Stimulated activated CD4-positive, alpha-beta T cell treated with anti-CD3 and anti-CD28 coated beads, Interleukin-1b, Interleukin-23, amount 100 ng/mL, for 48 hours (primary cell): Measurements from ENCODE around the gene CPNE5.

Source experiments
- DNase-seq: peaks from one replicate; pipeline ENCODE4 v3.0.0-alpha.2; 2020

Gene CPNE5

GRCh38 chr6:36757943-36758508 is 81.2 kb downstream of the CPNE5 start:
- DNase-seq = no peak

DNA sequence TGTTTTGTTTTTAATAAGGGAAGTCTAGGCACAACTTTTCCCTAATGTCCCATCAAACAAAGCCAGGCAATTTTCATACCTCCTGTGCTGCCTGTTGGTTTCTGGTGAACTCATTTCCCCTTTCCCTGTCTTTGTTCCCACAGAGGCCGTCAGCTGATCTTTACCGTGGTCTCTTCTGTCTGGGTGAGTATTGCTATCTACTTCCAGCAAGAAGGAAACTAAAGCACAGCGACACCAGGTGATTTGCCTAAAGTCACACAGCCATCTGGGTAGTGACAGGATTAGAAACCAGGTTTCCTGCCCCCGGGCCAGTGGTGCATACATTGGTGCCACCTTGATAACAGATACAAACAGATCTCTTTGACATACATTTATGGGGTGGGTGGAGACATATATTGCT is 82.0 kb downstream of the CPNE5 start:
- peak; percentile 48 for DNase-seq

- no peak for DNase-seq
These were observed 82.5 kb downstream of the CPNE5 start for GRCh38 chr6:36756786-36757185.

GRCh38 chr6:36755435-36756348 is 83.6 kb downstream of the CPNE5 start:
- DNase-seq = peak; percentile 81

GRCh38 chr6:36754582-36755434 is 84.4 kb downstream of the CPNE5 start:
- DNase-seq = no peak

- no peak for DNase-seq
These were observed 85.4 kb downstream of the CPNE5 start for GRCh38 chr6:36753671-36754405.

GRCh38 chr6:36752886-36753506 is 86.2 kb downstream of the CPNE5 start:
- no peak for DNase-seq

GRCh38 chr6:36752187-36752885 is 86.9 kb downstream of the CPNE5 start:
- no peak for DNase-seq

DNA sequence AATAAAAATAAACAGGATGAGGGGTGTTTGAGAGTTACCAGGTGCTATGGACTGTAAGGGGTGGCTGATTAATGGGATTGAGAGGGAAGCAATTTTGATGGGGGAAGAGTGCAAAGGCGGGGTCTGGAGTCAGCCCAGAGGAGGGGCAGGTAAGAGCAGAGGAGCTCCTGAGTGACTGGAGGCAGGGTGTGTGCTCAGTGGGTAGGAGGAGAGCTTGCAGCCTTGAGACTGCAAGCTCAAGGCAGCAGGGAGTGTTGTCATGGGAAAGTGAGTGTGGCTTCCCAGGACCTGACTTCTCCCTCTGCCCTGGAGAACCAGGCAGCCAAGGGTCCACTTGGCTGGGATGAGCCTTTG is 87.4 kb downstream of the CPNE5 start:
- DNase-seq = no peak

DNA sequence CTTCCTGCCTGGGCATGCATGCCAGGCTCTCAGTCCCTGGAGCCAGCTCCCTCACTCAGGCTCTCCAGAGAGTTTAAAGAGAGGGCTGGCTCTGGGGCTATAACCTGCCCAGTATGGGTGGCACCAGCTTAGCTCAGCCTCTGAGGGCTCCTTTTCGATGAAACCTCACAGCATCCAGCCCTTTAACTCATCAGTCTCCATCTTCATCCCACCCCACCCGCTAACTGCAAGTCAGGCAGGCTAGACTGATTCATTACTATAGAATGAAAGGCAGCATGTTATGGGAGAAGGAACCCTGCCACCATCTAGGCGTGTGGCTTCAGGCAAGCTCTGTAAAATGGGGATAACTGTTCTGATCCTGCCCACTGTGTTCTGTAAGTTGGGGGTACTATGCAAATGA is 88.2 kb downstream of the CPNE5 start:
- DNase-seq = no peak

DNA sequence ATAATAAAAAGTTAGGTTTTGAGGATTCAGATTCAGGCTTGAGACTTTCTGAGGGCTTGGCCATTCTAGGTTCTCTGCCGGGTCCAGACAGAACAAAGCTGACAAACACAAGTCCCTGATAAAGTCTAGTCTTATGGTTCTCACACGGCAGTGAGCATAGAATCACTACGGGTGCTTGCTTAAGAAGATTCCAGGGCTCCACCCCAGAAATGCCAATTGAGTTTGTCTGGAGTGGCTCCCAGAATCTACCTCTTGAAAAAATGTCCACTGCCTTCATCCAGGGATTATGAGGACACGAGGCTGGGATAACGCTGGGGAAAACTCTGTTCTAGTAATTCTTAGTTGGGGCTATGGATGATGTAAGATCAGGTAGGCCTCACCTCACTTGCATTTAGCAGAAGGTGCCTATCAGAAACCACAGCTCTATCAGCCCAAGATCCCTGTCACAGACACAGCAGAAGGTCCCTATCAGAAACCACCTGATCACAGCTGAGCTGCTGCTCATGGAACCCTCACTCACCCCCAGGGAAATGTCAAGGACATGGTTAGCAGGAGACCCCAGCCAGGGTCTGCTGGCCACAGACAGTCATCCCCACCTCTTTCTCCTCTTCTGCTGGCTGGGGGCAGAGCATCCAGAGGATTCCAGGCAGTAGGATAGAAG is 89.3 kb downstream of the CPNE5 start:
- DNase-seq = no peak

- no peak for DNase-seq
These were observed 93.0 kb downstream of the CPNE5 start for GRCh38 chr6:36746251-36746650.

GRCh38 chr6:36745836-36746235 is 93.4 kb downstream of the CPNE5 start:
- no peak for DNase-seq

- DNase-seq = no peak
These were observed 94.0 kb downstream of the CPNE5 start for GRCh38 chr6:36745283-36745682.

DNA sequence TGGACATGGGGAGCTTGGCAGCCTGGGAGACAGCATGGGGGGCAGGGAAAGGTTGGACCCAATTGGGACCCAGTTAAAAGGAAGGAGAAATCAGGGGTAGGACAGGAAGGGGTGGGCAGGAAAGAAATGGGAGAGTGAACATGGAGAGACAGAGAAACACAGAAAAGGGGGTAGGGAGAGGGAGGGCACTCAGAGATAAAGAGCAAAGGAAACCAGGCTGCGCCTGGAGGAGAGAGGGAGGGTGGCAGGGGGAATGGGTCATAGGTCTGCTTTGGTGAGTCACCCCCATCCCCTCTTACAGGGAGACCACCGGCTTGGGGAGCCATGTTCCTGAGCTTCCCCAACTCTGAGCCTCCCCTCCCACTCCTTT is 95.0 kb downstream of the CPNE5 start:
- no peak for DNase-seq

DNA sequence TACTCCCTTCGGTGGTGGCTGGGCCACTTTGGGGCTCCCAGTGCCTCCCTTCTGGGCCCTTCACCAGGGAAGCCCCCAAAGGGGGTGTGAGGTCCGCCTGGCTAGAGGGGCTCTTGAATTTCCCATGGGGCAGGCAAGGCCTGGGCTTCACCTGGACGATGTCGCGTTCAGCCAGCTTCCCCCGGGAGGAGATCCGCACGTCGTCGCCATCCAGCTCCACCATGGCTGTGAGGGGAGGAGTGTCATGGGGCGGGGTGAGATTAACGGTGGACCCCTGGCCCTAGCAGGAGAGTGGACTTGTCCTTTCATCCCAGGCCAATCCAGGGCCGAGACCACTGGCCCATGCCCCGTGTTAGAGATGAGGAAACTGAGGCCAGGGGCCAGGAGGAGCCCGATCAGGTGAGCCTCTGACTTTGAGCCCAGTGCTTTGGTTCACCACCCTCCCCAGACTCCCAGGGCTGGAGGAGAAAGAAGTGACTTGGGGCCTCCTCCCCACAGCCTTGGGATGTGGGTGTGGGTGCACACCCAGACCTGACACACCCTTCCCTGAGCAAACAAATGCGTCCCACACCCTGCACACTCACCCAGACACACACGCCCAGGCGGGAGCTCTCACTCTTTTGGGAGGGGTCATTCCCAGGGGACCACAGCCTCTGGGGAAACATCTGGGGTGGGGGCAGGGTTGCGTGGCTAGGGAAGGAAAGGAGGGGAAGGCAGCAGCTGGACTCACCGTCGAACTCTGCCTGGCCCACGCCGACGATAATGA is 95.5 kb downstream of the CPNE5 start:
- DNase-seq = no peak

DNA sequence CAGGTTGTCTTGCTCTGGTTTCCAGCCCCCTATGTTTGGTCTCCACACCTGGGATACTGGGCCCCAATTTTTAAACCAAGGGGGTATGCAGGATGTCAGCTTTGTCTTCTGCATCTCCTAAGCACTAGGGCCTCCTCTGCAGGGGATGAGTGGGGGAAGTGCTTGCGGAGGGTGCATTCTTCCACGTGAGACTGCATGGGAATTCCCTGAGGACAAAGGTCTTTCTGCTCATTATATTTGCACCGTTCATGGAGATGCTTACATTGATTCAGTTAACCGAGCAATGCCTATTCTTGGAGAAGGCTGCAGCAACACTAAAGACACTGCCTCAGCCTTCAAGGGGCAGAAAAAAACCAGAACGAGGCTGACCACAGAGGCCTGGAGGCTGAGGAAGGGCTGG is 96.2 kb downstream of the CPNE5 start:
- no peak for DNase-seq

DNA sequence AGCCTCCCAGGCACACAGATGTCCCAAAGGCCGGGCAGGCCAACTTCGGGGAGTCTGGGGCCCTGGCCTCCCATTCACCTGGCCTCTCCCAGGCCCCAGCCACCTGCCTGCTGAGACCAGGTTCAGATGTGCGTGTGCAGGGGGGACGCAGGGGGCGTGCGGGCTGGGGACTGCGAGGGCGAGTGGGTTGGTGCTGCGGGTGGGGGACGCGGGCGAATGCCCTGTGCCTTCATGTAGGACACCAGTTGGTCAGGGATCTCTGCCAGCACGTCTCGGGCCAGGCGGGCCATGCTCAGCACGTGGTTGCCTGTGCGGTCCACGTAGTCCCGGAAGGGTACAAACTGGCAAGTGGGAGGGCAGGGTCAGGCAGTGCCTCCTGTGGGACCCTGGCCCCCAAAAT is 97.1 kb downstream of the CPNE5 start:
- no peak for DNase-seq

- DNase-seq = no peak
These were observed 98.4 kb downstream of the CPNE5 start for GRCh38 chr6:36740818-36741179.

DNA sequence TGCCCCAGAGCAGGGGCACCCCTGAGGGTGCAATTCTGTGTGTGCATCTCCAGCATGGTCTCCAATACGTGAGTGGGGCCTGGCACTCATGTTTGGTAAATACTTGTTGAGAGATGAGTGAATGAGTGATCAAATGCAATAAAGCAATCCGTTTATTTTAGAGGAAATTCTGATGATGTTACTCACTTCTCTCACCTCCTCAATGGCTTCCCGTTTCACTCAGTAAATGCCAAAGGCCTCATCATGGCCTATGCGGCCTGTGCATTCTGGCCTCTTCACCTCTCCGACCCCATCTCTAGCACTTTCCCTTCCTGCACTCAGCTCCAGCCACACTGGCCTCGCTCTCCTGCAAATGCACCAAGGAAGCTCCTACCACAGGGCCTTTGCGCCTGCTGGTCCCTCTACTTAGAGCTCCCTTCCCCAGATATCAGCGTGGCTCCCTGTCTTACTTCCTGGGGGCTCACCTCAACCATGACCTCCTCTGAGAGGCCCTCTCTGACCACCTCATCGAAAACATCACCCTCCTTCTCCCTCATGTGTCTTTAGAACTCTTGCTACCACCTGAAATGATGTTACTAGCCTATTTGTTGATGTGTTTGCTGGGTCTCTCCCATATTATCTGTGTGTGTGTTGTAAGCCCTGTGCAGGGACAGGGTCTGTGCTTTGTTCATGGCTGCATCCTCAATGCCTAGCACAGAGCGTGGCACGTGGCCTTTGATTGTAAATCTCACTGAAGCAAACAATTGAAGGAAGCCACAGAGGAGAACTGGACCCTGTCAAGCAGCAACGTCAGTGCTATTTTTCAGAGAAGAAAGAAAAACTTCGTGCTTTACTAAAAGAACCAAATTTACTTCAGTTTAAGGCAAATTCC is 99.1 kb downstream of the CPNE5 start:
- DNase-seq = no peak
